C4-2B (cell line): ENCODE measurements around the gene WNT3.

ENCODE experiments used
- CTCF ChIP-seq: fragments of 450-650 bp; conservative IDR thresholded peaks from 2 replicates; pipeline ENCODE4 v1.5.1; 2017; ENCODE audit warnings: mild to moderate bottlenecking
- ZFX ChIP-seq: fragments of 450-650 bp; IDR thresholded peaks from 2 replicates; pipeline ENCODE4 v1.6.1; 2017

- TF ChIP-seq CTCF, result no peak
- TF ChIP-seq ZFX, result no peak
These were observed 46.6 kb upstream of the WNT3 start for GRCh38 chr17:46865100-46865499.
